SK-N-MC (cell line): ENCODE results near the gene MARK3.

Experiments
- DNase-seq: peaks from one replicate; pipeline ENCODE4 v3.0.0-alpha.2; 2011; ENCODE audit warnings: low read depth, low spot score
- H3K27ac ChIP-seq: fragments of 200-600 bp; sonication (generic); 2 replicates; pipeline ENCODE4 v1.5.1; 2016; ENCODE audit warnings: mixed run types
- H3K36me3 ChIP-seq: fragments of 200-600 bp; sonication (generic); 2 replicates; pipeline ENCODE4 v1.6.1; 2017; ENCODE audit warnings: antibody characterized with exemption, low read length, mixed read lengths; ENCODE audit not compliant: insufficient read depth
- H3K4me3 ChIP-seq: fragments of 200-600 bp; sonication (generic); 2 replicates; pipeline ENCODE4 v1.5.1; 2016
- H3K9ac ChIP-seq: fragments of 200-600 bp; sonication (generic); 2 replicates; pipeline ENCODE4 v1.8.0; 2017; ENCODE audit warnings: mixed run types, mixed read lengths; ENCODE audit not compliant: insufficient read length
- H3K9me3 ChIP-seq: fragments of 200-600 bp; sonication (generic); 2 replicates; pipeline ENCODE4 v1.6.1; 2017; ENCODE audit warnings: low read depth, mild to moderate bottlenecking, antibody characterized with exemption, low read length, moderate library complexity, mixed read lengths
- EZH2 ChIP-seq: fragments of 200-600 bp; sonication (generic); IDR thresholded peaks from one replicate; pipeline ENCODE4 v1.6.1; 2017; ENCODE audit warnings: antibody characterized with exemption
- FOXP2 ChIP-seq: optimal IDR thresholded peaks from 2 replicates; pipeline ENCODE3; 2011; ENCODE audit warnings: mild to moderate bottlenecking, moderate library complexity; ENCODE audit not compliant: insufficient read depth; ENCODE audit errors: extremely low read length, control extremely low read depth
- POLR2AphosphoS5 ChIP-seq: IDR thresholded peaks from 2 replicates; pipeline ENCODE4 v1.6.1; 2012; ENCODE audit warnings: mild to moderate bottlenecking, low read depth, low read length, borderline replicate concordance

The MARK3 gene

DNA sequence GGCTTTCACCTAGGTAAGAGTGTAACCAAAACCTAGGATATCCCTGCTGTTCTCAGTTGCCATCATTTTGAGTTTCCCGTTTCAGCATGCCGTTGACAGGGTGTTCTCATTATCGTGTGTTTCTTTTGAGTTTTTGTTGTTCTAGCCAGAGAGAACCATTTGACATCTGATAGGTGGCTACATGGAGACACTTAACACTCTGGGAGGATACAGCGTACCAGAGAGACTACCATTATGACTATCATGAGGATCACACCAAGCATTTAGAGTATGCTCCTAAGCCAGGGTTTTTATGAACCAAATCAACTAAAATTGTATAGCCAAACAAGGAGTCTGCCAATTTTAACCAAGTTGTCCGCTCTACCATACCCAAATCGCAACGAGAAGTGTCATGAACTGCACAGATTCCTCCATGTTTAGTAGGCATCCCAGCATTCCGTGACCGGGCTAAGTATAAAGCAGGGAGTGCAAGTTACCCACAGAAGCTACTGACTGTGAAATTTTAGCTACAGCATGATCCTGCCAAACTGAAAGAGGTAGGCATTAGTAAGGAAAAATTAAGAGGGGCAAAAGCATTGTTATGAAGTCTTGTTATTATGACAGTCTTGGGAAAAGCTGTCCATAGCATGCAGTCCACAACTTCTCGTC is 48.8 kb downstream of the MARK3 start:
- H3K4me3 ChIP-seq = no peak overlapping the region
- peaks cover 66% of the 10 kb centered on the region for H3K36me3 ChIP-seq
- no peaks in the 10 kb centered on the region for H3K9me3 ChIP-seq
- no peak overlapping the region for H3K9ac ChIP-seq
- no peak for TF ChIP-seq POLR2AphosphoS5
- no peak for TF ChIP-seq EZH2
- no peak for TF ChIP-seq FOXP2
- DNase-seq = no peak
- peak overlapping the region; percentile 63 for H3K27ac ChIP-seq

DNA sequence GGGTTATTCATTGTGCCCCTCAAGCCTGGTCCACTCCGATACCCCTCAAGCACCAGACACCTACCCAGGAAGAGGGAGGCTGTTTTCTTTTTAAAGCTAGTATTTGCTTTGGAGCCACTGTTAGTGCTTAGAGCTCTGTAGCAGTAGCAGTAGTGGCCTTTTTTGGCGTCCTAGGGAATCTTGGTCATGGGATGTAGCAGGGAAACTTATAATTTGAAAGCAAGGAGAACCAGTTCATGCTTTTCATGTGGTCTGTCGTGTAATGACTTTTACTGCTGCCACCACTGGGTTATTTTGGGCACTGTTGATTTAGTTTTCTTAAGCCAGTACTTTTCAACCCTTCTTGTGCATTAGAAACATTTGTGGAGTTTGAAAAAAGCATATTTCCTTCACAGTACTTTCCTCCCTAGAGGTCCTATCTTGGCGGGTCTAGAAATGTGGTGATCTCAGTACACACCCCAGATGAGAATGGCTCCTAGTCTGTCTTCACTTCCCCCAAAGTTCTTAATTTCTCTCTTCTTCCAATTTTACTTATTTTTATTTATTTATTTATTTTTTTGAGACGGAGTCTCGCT is 49.7 kb downstream of the MARK3 start:
- Histone ChIP-seq H3K4me3 (no peak overlapping the region), H3K27ac (no peak overlapping the region), H3K9me3 (no peaks in the 10 kb centered on the region), H3K36me3 (peaks cover 67% of the 10 kb centered on the region), H3K9ac (no peak overlapping the region)
- TF ChIP-seq POLR2AphosphoS5 = no peak
- TF ChIP-seq EZH2 = no peak
- TF ChIP-seq FOXP2 = no peak
- DNase-seq = no peak

GRCh38 chr14:103436533-103436932 is 51.3 kb downstream of the MARK3 start:
- TF ChIP-seq FOXP2 (no peak), POLR2AphosphoS5 (no peak), EZH2 (no peak)
- DNase-seq = no peak
- no peak overlapping the region for H3K9ac ChIP-seq
- H3K27ac ChIP-seq = no peak overlapping the region
- H3K4me3 ChIP-seq = no peak overlapping the region
- H3K9me3 ChIP-seq = no peaks in the 10 kb centered on the region
- H3K36me3 ChIP-seq = peaks cover 63% of the 10 kb centered on the region

DNA sequence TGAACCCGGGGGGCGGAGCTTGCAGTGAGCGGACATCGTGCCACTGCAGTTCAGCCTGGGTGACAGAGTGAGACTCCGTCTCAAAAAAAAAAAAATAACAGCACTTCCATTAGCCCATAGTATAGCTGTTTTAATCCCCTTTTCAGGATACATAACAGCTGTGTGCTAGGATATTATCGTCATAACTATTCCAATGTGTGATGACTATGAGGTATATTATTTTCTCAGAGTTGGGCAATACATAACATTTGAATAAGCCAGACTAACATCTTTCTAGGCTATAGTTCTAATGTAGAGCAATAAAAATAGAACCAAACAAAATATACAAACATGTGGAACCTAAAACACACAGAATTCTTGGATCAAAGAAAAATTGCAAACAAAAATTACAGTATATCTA is 57.1 kb downstream of the MARK3 start:
- Histone ChIP-seq H3K9me3 (no peaks in the 10 kb centered on the region), H3K9ac (no peak overlapping the region), H3K4me3 (no peak overlapping the region), H3K27ac (no peak overlapping the region), H3K36me3 (peaks cover 40% of the 10 kb centered on the region)
- DNase-seq = no peak
- TF ChIP-seq EZH2 (no peak), FOXP2 (no peak), POLR2AphosphoS5 (no peak)

GRCh38 chr14:103443111-103443510 is 57.9 kb downstream of the MARK3 start:
- H3K4me3 ChIP-seq = no peak overlapping the region
- H3K9ac ChIP-seq = no peak overlapping the region
- no peak for TF ChIP-seq POLR2AphosphoS5
- no peak for TF ChIP-seq FOXP2
- TF ChIP-seq EZH2 = no peak
- no peak for DNase-seq
- H3K36me3 ChIP-seq = peaks cover 34% of the 10 kb centered on the region
- H3K27ac ChIP-seq = peak overlapping the region; percentile 43; the same call in 1 of the 2 replicates
- no peaks in the 10 kb centered on the region for H3K9me3 ChIP-seq

- Histone ChIP-seq H3K9me3 (no peaks in the 10 kb centered on the region), H3K9ac (no peak overlapping the region), H3K36me3 (peaks cover 22% of the 10 kb centered on the region; the same call in 1 of the 2 replicates), H3K27ac (no peak overlapping the region; the same call in 1 of the 2 replicates), H3K4me3 (no peak overlapping the region)
- TF ChIP-seq FOXP2 (no peak), POLR2AphosphoS5 (no peak), EZH2 (no peak)
- DNase-seq = no peak
Measured at GRCh38 chr14:103444837-103445524, 59.8 kb downstream of the MARK3 start.

DNA sequence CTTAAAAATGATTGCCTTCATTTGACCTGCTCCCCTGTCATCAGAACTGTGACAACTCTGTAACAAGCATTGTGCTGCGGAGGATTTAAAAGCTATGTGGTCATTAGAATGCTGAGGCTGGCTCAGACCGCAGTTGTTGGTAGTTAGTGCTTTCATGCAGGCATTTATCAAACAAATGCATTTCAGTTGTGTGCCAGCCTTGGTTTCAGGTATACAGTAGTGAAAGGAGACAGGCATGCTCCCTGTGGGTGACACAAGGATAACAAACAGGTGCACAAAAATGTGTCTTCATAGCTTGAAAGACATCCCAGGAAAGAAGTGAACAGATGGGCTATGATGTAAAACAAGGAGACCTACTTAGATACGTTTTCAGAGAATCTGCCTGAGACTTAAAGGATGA is 60.6 kb downstream of the MARK3 start:
- no peak overlapping the region for H3K4me3 ChIP-seq
- no peak for DNase-seq
- no peak for TF ChIP-seq POLR2AphosphoS5
- no peak for TF ChIP-seq EZH2
- TF ChIP-seq FOXP2 = no peak
- H3K36me3 ChIP-seq = peaks cover 18% of the 10 kb centered on the region
- no peak overlapping the region for H3K9ac ChIP-seq
- no peak overlapping the region for H3K27ac ChIP-seq
- H3K9me3 ChIP-seq = no peaks in the 10 kb centered on the region

DNA sequence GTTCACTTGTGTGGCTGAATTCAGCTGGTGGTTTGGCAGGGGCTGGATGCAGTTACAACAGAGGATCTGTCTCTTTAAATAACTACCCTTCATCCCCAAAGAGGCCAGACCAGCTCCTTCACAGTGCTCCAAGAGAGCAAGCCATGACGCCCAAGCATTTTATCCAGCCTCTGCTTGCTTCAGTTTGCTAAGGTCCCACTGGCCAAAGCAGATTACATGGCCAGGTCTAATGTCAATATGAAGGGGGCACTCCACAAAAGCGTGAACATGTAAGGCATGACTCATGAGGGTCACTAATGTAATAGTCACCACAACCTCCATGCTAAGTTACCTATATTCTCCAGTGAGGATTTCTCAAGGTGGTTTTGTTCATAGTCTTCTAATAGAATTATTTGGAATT is 62.9 kb downstream of the MARK3 start:
- peaks cover 36% of the 10 kb centered on the region for H3K36me3 ChIP-seq
- no peak overlapping the region for H3K9ac ChIP-seq
- no peak for DNase-seq
- H3K27ac ChIP-seq = 0 out of 2 replicates have a peak overlapping the region, but pooled peaks have one; percentile 10
- no peak overlapping the region for H3K4me3 ChIP-seq
- H3K9me3 ChIP-seq = no peaks in the 10 kb centered on the region
- no peak for TF ChIP-seq FOXP2
- TF ChIP-seq EZH2 = no peak
- no peak for TF ChIP-seq POLR2AphosphoS5
